Astrocyte (in vitro differentiated cells and primary cell): Measurements from ENCODE around the gene CBFA2T2. TPM values are rescaled to one million over a fixed set of nuclear protein-coding genes. Genes with fewer than 3 reads are reported as not detected.

Source experiments
- DNase-seq: peaks from one replicate; pipeline ENCODE4 v3.0.0-alpha.2; 2010; ENCODE audit warnings: low read depth
- FAIRE-seq: peaks from 2 replicates; lab custom pipeline; 2011; peaks lifted over from hg19 to GRCh38; lab: Jason Lieb, UNC
- H2AFZ ChIP-seq: 2 replicates; pipeline ENCODE4 v1.6.0; 2012; ENCODE audit warnings: low read depth, low read length, inconsistent platforms
- H3K27ac ChIP-seq: 2 replicates; pipeline ENCODE4 v1.5.1; 2011; ENCODE audit warnings: low read depth, low read length, inconsistent platforms
- H3K27me3 ChIP-seq: 2 replicates; pipeline ENCODE4 v1.6.0; 2011; ENCODE audit warnings: low read length, inconsistent platforms; ENCODE audit not compliant: insufficient read depth
- H3K36me3 ChIP-seq: 2 replicates; pipeline ENCODE4 v1.5.1; 2011; ENCODE audit warnings: low read length, inconsistent platforms; ENCODE audit not compliant: insufficient read depth
- H3K4me1 ChIP-seq: 2 replicates; pipeline ENCODE4 v1.5.1; 2011; ENCODE audit warnings: low read length, inconsistent platforms; ENCODE audit not compliant: insufficient read depth
- H3K4me2 ChIP-seq: 2 replicates; pipeline ENCODE4 v1.6.0; 2012; ENCODE audit warnings: low read length, inconsistent platforms
- H3K4me3 ChIP-seq: 2 replicates; pipeline ENCODE4 v1.5.1; 2011; ENCODE audit warnings: low read depth, mild to moderate bottlenecking, low read length, inconsistent platforms; ENCODE audit not compliant: insufficient read depth
- H3K79me2 ChIP-seq: 2 replicates; pipeline ENCODE4 v1.6.0; 2012; ENCODE audit warnings: mild to moderate bottlenecking, low read length, inconsistent platforms; ENCODE audit not compliant: insufficient read depth
- H3K9ac ChIP-seq: 2 replicates; pipeline ENCODE4 v1.6.0; 2012; ENCODE audit warnings: mild to moderate bottlenecking, low read length, inconsistent platforms
- H3K9me3 ChIP-seq: 2 replicates; pipeline ENCODE4 v1.5.1; 2012; ENCODE audit warnings: low read depth, mild to moderate bottlenecking, low read length, inconsistent platforms; ENCODE audit not compliant: insufficient read depth
- H4K20me1 ChIP-seq: 2 replicates; pipeline ENCODE4 v1.6.0; 2012; ENCODE audit warnings: low read length, inconsistent platforms; ENCODE audit not compliant: insufficient read depth
- H3K27ac Mint-ChIP-seq: one replicate; pipeline ENCODE4 v1.8.0; 2021; ENCODE audit warnings: mild to moderate bottlenecking, mixed read lengths; ENCODE audit not compliant: unreplicated experiment
- H3K27me3 Mint-ChIP-seq: one replicate; pipeline ENCODE4 v1.8.0; 2021; ENCODE audit warnings: low read depth, mixed read lengths; ENCODE audit not compliant: unreplicated experiment
- H3K36me3 Mint-ChIP-seq: one replicate; pipeline ENCODE4 v1.8.0; 2021; ENCODE audit warnings: low read depth, mixed read lengths; ENCODE audit not compliant: unreplicated experiment
- H3K4me1 Mint-ChIP-seq: one replicate; pipeline ENCODE4 v1.8.0; 2021; ENCODE audit warnings: low read depth, mixed read lengths; ENCODE audit not compliant: unreplicated experiment
- H3K4me3 Mint-ChIP-seq: one replicate; pipeline ENCODE4 v1.8.0; 2021; ENCODE audit warnings: mild to moderate bottlenecking, moderate library complexity, mixed read lengths; ENCODE audit not compliant: unreplicated experiment
- H3K9me3 Mint-ChIP-seq: one replicate; pipeline ENCODE4 v1.8.0; 2021; ENCODE audit warnings: mild to moderate bottlenecking, mixed read lengths; ENCODE audit not compliant: unreplicated experiment
- CTCF ChIP-seq: IDR thresholded peaks from 2 replicates; pipeline ENCODE4 v1.5.1; 2011; ENCODE audit warnings: low read depth, mild to moderate bottlenecking, inconsistent platforms, low read length, moderate library complexity; ENCODE audit not compliant: insufficient read depth
- EZH2 ChIP-seq: IDR thresholded peaks from 2 replicates; pipeline ENCODE4 v1.6.1; 2012; ENCODE audit warnings: mild to moderate bottlenecking, low read length, inconsistent platforms; ENCODE audit not compliant: insufficient read depth
- total RNA-seq: library from RNA; stranded (reverse); gene quantifications from 2 replicates; pipeline ENCODE4 v1.2.1, GENCODE V29; 2021

Gene CBFA2T2
- total RNA-seq, 1 donor from 2014 or later, result 14.6 TPM

- Histone ChIP-seq H3K79me2 (peaks cover 2% of the 10 kb centered on the region), H3K27ac (no peak overlapping the region), H3K27me3 (no peaks in the 10 kb centered on the region), H3K9ac (no peak overlapping the region), H4K20me1 (peaks cover 50% of the 10 kb centered on the region), H3K4me2 (peak overlapping the region; percentile 94), H2AFZ (no peak overlapping the region), H3K9me3 (no peaks in the 10 kb centered on the region), H3K4me3 (no peak overlapping the region), H3K36me3 (no peaks in the 10 kb centered on the region), H3K4me1 (peaks cover 49% of the 10 kb centered on the region)
- no peak for TF ChIP-seq EZH2
- no peak for TF ChIP-seq CTCF
- peaks cover 24% of the 10 kb centered on the region for H3K4me1 Mint-ChIP-seq
- H3K27ac Mint-ChIP-seq, result peak overlapping the region; percentile 75
- peaks cover 23% of the 10 kb centered on the region for H3K36me3 Mint-ChIP-seq
- FAIRE-seq (no peak), DNase-seq (no peak)
- no peaks in the 10 kb centered on the region for H3K9me3 Mint-ChIP-seq
- peak overlapping the region; percentile 67 for H3K4me3 Mint-ChIP-seq
- peaks cover 2% of the 10 kb centered on the region for H3K27me3 Mint-ChIP-seq
Measured at GRCh38 chr20:33668466-33669155, 178.7 kb downstream of the CBFA2T2 start.

DNA sequence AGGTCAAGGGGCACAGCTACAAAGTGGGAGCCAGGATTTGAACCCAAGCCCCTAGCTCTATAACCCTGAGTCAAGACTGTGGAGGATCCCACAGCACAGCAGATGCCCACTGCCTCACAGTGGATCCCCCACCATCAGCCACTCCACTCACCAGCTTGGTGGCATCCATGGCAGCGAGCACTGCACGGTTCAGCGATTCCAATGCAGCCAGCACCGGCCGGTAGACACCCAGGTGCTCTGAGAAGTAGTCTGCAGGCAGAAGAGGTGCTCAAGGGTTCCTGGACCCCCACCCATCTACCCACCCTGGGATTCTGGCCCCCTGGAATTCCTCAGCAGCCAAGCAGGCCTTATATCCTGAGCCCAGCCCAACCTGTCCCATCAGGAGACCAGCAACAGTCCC is 179.3 kb downstream of the CBFA2T2 start:
- peaks cover 24% of the 10 kb centered on the region for H3K4me1 Mint-ChIP-seq
- Histone ChIP-seq H3K9ac (no peak overlapping the region), H3K4me1 (peaks cover 47% of the 10 kb centered on the region), H2AFZ (no peak overlapping the region), H3K4me2 (no peak overlapping the region), H3K4me3 (no peak overlapping the region), H4K20me1 (peaks cover 50% of the 10 kb centered on the region), H3K9me3 (no peaks in the 10 kb centered on the region), H3K36me3 (no peaks in the 10 kb centered on the region), H3K27me3 (no peaks in the 10 kb centered on the region), H3K27ac (no peak overlapping the region), H3K79me2 (peaks cover 2% of the 10 kb centered on the region)
- DNase-seq (no peak), FAIRE-seq (no peak)
- TF ChIP-seq CTCF, result no peak
- TF ChIP-seq EZH2, result no peak
- peaks cover 2% of the 10 kb centered on the region for H3K27me3 Mint-ChIP-seq
- H3K36me3 Mint-ChIP-seq, result peaks cover 23% of the 10 kb centered on the region
- H3K4me3 Mint-ChIP-seq, result no peak overlapping the region
- H3K9me3 Mint-ChIP-seq, result no peaks in the 10 kb centered on the region
- no peak overlapping the region for H3K27ac Mint-ChIP-seq
